Neural cell (in vitro differentiated cells): ENCODE results near the gene ADAMTS18. TPM values are rescaled to one million over a fixed set of nuclear protein-coding genes. Genes with fewer than 3 reads are reported as not detected.
A peak's percentile ranks its signal among the peaks of the same experiment; 100 is the strongest.

ENCODE experiments used
- H2AFZ ChIP-seq: fragments of 200-600, 300-800 bp; sonication (generic), shearing (Covaris generic); 2 replicates; pipeline ENCODE4 v1.6.0; 2014; ENCODE audit warnings: low read depth, mild to moderate bottlenecking, antibody characterized with exemption, low read length, moderate library complexity
- H3F3A ChIP-seq: fragments of 200-600 bp; shearing (Covaris generic); 2 replicates; pipeline ENCODE4 v1.6.1; 2016; ENCODE audit warnings: mild to moderate bottlenecking, moderate library complexity, mixed read lengths, antibody characterized with exemption, low read length; ENCODE audit not compliant: insufficient read depth, poor library complexity, severe bottlenecking
- H3K27ac ChIP-seq: fragments of 200-600, 300-800 bp; sonication (generic), shearing (Covaris generic); 2 replicates; pipeline ENCODE4 v1.5.1; 2014; ENCODE audit warnings: mild to moderate bottlenecking, low read length, moderate library complexity
- H3K27me3 ChIP-seq: fragments of 300-800, 200-600 bp; sonication (generic), shearing (Covaris generic); 2 replicates; pipeline ENCODE4 v1.6.0; 2014; ENCODE audit warnings: mild to moderate bottlenecking, low read depth, low read length, moderate library complexity; ENCODE audit not compliant: insufficient read depth
- H3K36me3 ChIP-seq: fragments of 300-800, 200-600 bp; sonication (generic), shearing (Covaris generic); 2 replicates; pipeline ENCODE4 v1.5.1; 2014; ENCODE audit warnings: mild to moderate bottlenecking, antibody characterized with exemption, low read length, moderate library complexity; ENCODE audit not compliant: insufficient read depth
- H3K4me2 ChIP-seq: fragments of 300-800, 200-600 bp; sonication (generic), shearing (Covaris generic); 2 replicates; pipeline ENCODE4 v1.6.0; 2014; ENCODE audit warnings: mild to moderate bottlenecking, low read length
- H3K4me3 ChIP-seq: fragments of 300-800, 200-600 bp; sonication (generic), shearing (Covaris generic); 2 replicates; pipeline ENCODE4 v1.5.1; 2014; ENCODE audit warnings: mild to moderate bottlenecking, low read length, moderate library complexity
- H3K79me2 ChIP-seq: fragments of 200-600 bp; shearing (Covaris generic); replicated peaks from 2 replicates; pipeline ENCODE4 v1.6.0; 2014; ENCODE audit warnings: mild to moderate bottlenecking, low read length, moderate library complexity; ENCODE audit not compliant: insufficient read depth
- H3K9ac ChIP-seq: fragments of 300-800, 200-600 bp; sonication (generic), shearing (Covaris generic); 2 replicates; pipeline ENCODE4 v1.6.1; 2016; ENCODE audit warnings: mild to moderate bottlenecking, low read length, mixed read lengths
- H3K9me2 ChIP-seq: fragments of 200-600 bp; shearing (Covaris generic); 2 replicates; pipeline ENCODE4 v1.6.1; 2016; ENCODE audit warnings: mild to moderate bottlenecking, low read length, mixed read lengths; ENCODE audit not compliant: insufficient read depth
- H3K9me3 ChIP-seq: fragments of 200-600, 300-800 bp; sonication (generic), shearing (Covaris generic); 2 replicates; pipeline ENCODE4 v1.6.1; 2016; ENCODE audit warnings: mild to moderate bottlenecking, mixed run types, low read length, moderate library complexity, mixed read lengths
- H4K20me1 ChIP-seq: fragments of 200-600 bp; shearing (Covaris generic); 2 replicates; pipeline ENCODE4 v1.6.1; 2016; ENCODE audit warnings: mild to moderate bottlenecking, mixed run types; ENCODE audit not compliant: insufficient read depth
- EP300 ChIP-seq: fragments of 450-650 bp; conservative IDR thresholded peaks from 2 replicates; pipeline ENCODE4 v1.6.1; 2014; ENCODE audit warnings: antibody characterized with exemption, mild to moderate bottlenecking, moderate library complexity; ENCODE audit not compliant: poor library complexity, severe bottlenecking
- EZH2 ChIP-seq: fragments of 200-600, 300-800 bp; shearing (Covaris generic), sonication (generic); IDR thresholded peaks from 2 replicates; pipeline ENCODE4 v1.6.1; 2014; ENCODE audit warnings: antibody characterized with exemption, low read length, borderline replicate concordance, mild to moderate bottlenecking; ENCODE audit not compliant: insufficient read depth, poor library complexity, severe bottlenecking
- MXI1 ChIP-seq: fragments of 450-650 bp; conservative IDR thresholded peaks from 2 replicates; pipeline ENCODE4 v1.6.1; 2014; ENCODE audit warnings: antibody characterized with exemption, mild to moderate bottlenecking; ENCODE audit not compliant: poor library complexity, severe bottlenecking
- POLR2AphosphoS5 ChIP-seq: IDR thresholded peaks from 2 replicates; pipeline ENCODE4 v1.6.1; 2012
- RAD21 ChIP-seq: fragments of 450-650 bp; conservative IDR thresholded peaks from 2 replicates; pipeline ENCODE4 v1.6.1; 2014; ENCODE audit warnings: antibody characterized with exemption, mild to moderate bottlenecking, moderate library complexity
- SMC3 ChIP-seq: fragments of 450-650 bp; conservative IDR thresholded peaks from 2 replicates; pipeline ENCODE4 v1.6.1; 2014; ENCODE audit warnings: antibody characterized with exemption, mild to moderate bottlenecking, moderate library complexity; ENCODE audit not compliant: poor library complexity
- TAF1 ChIP-seq: IDR thresholded peaks from 2 replicates; pipeline ENCODE4 v1.6.1; 2012; ENCODE audit warnings: low read depth
- polyA plus RNA-seq: library from polyadenylated mRNA; depleted of rRNA; stranded (reverse); fragments of >200 nt; gene quantifications from 2 replicates; pipeline ENCODE4 v1.2.3, GENCODE V29; 2014
- TF ChIP-seq, protein P1 (sequence below): fragments of 450-650 bp; IDR thresholded peaks from 2 replicates; pipeline ENCODE4 v1.5.1; 2014; ENCODE audit warnings: antibody characterized with exemption, mild to moderate bottlenecking, moderate library complexity; ENCODE audit not compliant: poor library complexity, severe bottlenecking
- TF ChIP-seq, protein P2 (sequence below): IDR thresholded peaks from 2 replicates; pipeline ENCODE4 v1.6.1; 2012; ENCODE audit warnings: borderline replicate concordance

The ADAMTS18 gene
- polyA plus RNA-seq, 1 donor from 2014 or later: 1.3 TPM

DNA sequence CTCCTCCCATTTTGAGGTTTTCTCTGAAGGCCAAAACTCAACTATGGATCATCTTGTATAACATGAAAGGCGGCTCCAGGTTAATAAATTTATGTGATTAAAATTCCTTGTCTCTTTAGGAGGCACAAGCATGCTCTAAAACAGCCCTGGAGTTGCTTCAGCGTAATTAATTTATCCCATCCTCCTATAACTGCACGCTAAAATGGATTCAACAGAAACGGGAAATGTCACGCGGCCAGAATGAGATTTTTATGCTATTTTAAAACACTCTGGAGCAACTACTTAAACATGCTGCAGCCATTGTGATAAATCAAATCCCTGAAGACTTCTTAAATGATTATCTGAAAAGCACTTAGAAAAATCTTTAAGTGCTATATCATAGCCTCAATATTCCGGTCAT is 106.6 kb downstream of the ADAMTS18 start:
- no peaks in the 10 kb centered on the region for H3K27me3 ChIP-seq
- H3K36me3 ChIP-seq: no peaks in the 10 kb centered on the region
- no peaks in the 10 kb centered on the region for H4K20me1 ChIP-seq
- no peaks in the 10 kb centered on the region for H3F3A ChIP-seq
- H3K4me2 ChIP-seq: no peak overlapping the region
- TF ChIP-seq EZH2 (no peak), RAD21 (no peak), SMC3 (no peak), POLR2AphosphoS5 (no peak), MXI1 (no peak), EP300 (no peak), TAF1 (no peak)
- TF ChIP-seq, protein P1, sequence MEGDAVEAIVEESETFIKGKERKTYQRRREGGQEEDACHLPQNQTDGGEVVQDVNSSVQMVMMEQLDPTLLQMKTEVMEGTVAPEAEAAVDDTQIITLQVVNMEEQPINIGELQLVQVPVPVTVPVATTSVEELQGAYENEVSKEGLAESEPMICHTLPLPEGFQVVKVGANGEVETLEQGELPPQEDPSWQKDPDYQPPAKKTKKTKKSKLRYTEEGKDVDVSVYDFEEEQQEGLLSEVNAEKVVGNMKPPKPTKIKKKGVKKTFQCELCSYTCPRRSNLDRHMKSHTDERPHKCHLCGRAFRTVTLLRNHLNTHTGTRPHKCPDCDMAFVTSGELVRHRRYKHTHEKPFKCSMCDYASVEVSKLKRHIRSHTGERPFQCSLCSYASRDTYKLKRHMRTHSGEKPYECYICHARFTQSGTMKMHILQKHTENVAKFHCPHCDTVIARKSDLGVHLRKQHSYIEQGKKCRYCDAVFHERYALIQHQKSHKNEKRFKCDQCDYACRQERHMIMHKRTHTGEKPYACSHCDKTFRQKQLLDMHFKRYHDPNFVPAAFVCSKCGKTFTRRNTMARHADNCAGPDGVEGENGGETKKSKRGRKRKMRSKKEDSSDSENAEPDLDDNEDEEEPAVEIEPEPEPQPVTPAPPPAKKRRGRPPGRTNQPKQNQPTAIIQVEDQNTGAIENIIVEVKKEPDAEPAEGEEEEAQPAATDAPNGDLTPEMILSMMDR: no peak
- TF ChIP-seq, protein P2, sequence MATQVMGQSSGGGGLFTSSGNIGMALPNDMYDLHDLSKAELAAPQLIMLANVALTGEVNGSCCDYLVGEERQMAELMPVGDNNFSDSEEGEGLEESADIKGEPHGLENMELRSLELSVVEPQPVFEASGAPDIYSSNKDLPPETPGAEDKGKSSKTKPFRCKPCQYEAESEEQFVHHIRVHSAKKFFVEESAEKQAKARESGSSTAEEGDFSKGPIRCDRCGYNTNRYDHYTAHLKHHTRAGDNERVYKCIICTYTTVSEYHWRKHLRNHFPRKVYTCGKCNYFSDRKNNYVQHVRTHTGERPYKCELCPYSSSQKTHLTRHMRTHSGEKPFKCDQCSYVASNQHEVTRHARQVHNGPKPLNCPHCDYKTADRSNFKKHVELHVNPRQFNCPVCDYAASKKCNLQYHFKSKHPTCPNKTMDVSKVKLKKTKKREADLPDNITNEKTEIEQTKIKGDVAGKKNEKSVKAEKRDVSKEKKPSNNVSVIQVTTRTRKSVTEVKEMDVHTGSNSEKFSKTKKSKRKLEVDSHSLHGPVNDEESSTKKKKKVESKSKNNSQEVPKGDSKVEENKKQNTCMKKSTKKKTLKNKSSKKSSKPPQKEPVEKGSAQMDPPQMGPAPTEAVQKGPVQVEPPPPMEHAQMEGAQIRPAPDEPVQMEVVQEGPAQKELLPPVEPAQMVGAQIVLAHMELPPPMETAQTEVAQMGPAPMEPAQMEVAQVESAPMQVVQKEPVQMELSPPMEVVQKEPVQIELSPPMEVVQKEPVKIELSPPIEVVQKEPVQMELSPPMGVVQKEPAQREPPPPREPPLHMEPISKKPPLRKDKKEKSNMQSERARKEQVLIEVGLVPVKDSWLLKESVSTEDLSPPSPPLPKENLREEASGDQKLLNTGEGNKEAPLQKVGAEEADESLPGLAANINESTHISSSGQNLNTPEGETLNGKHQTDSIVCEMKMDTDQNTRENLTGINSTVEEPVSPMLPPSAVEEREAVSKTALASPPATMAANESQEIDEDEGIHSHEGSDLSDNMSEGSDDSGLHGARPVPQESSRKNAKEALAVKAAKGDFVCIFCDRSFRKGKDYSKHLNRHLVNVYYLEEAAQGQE: no peak
- H3K27ac ChIP-seq: no peak overlapping the region
- no peaks in the 10 kb centered on the region for H3K9me3 ChIP-seq
- no peak overlapping the region for H2AFZ ChIP-seq
- no peak overlapping the region for H3K9ac ChIP-seq
- no peak overlapping the region for H3K4me3 ChIP-seq
- H3K9me2 ChIP-seq: no peaks in the 10 kb centered on the region
- H3K79me2 ChIP-seq: no peaks in the 10 kb centered on the region

DNA sequence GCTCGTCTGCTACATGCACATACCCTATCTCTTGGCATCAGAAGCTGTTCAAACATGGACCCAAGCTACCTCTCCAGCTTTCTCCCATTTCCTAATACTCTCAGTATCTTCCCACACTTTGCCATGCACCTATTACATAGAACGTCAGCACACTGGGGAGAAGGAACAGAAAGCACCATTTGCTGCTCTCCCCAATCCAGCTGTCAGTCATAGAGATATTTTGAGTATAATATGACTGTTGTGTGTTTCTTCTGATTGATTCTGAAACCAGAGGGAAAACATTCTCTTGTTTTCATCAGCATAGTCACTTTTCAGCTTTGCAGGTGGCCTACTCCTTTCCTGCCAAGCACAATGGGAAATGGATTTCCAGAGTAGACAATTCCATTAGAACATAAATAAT is 107.1 kb downstream of the ADAMTS18 start:
- no peak overlapping the region for H3K9ac ChIP-seq
- H3F3A ChIP-seq: no peaks in the 10 kb centered on the region
- H3K27me3 ChIP-seq: no peaks in the 10 kb centered on the region
- H3K4me2 ChIP-seq: no peak overlapping the region
- no peak overlapping the region for H3K4me3 ChIP-seq
- H3K79me2 ChIP-seq: no peaks in the 10 kb centered on the region
- H3K9me3 ChIP-seq: no peaks in the 10 kb centered on the region
- no peaks in the 10 kb centered on the region for H3K9me2 ChIP-seq
- TF ChIP-seq POLR2AphosphoS5: peak; percentile 24
- TF ChIP-seq EP300: no peak
- no peak for TF ChIP-seq RAD21
- TF ChIP-seq, protein P1: no peak
- TF ChIP-seq TAF1: no peak
- TF ChIP-seq, protein P2: no peak
- H3K36me3 ChIP-seq: no peaks in the 10 kb centered on the region
- H3K27ac ChIP-seq: no peak overlapping the region
- H2AFZ ChIP-seq: no peak overlapping the region
- H4K20me1 ChIP-seq: no peaks in the 10 kb centered on the region
